ENCODE measurements around the gene LPXN.

- TF ChIP-seq, protein P1, sequence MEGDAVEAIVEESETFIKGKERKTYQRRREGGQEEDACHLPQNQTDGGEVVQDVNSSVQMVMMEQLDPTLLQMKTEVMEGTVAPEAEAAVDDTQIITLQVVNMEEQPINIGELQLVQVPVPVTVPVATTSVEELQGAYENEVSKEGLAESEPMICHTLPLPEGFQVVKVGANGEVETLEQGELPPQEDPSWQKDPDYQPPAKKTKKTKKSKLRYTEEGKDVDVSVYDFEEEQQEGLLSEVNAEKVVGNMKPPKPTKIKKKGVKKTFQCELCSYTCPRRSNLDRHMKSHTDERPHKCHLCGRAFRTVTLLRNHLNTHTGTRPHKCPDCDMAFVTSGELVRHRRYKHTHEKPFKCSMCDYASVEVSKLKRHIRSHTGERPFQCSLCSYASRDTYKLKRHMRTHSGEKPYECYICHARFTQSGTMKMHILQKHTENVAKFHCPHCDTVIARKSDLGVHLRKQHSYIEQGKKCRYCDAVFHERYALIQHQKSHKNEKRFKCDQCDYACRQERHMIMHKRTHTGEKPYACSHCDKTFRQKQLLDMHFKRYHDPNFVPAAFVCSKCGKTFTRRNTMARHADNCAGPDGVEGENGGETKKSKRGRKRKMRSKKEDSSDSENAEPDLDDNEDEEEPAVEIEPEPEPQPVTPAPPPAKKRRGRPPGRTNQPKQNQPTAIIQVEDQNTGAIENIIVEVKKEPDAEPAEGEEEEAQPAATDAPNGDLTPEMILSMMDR (IDR thresholded peaks at IDR 0.05) = no peak
- TF ChIP-seq POLR2A (IDR thresholded peaks at IDR 0.05) = no peak
- no peak for TF ChIP-seq POLR2AphosphoS5 (IDR thresholded peaks at IDR 0.05)
Measured at GRCh38 chr11:58494101-58494500, 81.6 kb downstream of the LPXN start.
